HL-60 (cell line): ENCODE results near the gene SHC2.

Experiments used
- CTCF ChIP-seq: IDR thresholded peaks from one replicate; pipeline ENCODE4 v1.5.1; 2011; ENCODE audit warnings: low read length, control low read depth, inconsistent platforms; ENCODE audit not compliant: insufficient read depth
- GABPA ChIP-seq: IDR thresholded peaks from 2 replicates; pipeline ENCODE4 v1.6.1; 2012; ENCODE audit warnings: low read depth
- POLR2AphosphoS5 ChIP-seq: IDR thresholded peaks from 2 replicates; pipeline ENCODE4 v1.6.1; 2012; ENCODE audit warnings: low read depth
- TF ChIP-seq, protein P1 (sequence below): IDR thresholded peaks from 2 replicates; pipeline ENCODE4 v1.6.1; 2012; ENCODE audit warnings: low read depth; ENCODE audit not compliant: insufficient replicate concordance

DNA sequence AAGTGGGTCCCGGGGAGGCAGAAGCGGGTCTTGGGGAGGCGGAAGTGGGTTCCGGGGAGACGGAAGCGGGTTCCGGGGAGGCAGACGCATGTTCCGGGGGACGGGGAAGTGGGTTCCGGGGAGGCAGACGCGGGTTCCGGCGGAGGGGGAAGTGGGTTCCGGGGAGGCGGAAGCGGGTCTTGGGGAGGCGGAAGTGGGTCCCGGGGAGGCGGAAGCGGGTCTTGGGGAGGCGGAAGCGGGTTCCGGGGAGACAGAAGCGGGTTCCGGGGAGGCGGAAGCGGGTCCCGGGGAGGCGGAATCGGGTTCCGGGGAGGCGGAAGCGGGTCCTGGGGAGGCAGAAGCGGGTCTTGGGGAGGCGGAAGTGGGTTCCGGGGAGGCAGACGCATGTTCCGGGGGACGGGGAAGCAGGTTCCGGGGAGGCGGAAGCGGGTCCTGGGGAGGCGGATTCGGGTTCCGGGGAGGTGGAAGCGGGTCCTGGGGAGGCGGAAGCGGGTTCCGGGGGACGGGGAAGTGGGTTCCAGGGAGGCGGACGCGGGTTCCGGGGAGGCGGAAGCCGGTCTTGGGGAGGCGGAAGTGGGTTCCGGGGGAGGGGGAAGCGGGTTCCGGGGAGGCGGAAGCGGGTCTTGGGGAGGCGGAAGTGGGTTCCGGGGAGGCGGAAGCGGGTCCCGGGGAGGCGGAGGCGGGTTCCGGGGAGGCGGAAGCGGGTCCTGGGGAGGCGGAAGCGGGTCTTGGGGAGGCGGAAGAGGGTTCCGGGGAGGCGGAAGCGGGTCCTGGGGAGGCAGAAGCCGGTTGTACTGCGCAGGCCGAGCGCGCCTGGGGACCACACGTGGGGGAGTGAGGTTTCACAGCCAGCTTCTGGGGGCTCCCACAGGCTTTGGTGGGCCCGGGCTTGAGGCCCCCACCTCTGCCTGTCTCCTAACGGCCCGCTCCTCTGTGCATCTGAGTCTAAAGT, 2.5 kb downstream of the SHC2 start:
- TF ChIP-seq POLR2AphosphoS5 (no peak), CTCF (no peak), GABPA (no peak)
- TF ChIP-seq, protein P1, sequence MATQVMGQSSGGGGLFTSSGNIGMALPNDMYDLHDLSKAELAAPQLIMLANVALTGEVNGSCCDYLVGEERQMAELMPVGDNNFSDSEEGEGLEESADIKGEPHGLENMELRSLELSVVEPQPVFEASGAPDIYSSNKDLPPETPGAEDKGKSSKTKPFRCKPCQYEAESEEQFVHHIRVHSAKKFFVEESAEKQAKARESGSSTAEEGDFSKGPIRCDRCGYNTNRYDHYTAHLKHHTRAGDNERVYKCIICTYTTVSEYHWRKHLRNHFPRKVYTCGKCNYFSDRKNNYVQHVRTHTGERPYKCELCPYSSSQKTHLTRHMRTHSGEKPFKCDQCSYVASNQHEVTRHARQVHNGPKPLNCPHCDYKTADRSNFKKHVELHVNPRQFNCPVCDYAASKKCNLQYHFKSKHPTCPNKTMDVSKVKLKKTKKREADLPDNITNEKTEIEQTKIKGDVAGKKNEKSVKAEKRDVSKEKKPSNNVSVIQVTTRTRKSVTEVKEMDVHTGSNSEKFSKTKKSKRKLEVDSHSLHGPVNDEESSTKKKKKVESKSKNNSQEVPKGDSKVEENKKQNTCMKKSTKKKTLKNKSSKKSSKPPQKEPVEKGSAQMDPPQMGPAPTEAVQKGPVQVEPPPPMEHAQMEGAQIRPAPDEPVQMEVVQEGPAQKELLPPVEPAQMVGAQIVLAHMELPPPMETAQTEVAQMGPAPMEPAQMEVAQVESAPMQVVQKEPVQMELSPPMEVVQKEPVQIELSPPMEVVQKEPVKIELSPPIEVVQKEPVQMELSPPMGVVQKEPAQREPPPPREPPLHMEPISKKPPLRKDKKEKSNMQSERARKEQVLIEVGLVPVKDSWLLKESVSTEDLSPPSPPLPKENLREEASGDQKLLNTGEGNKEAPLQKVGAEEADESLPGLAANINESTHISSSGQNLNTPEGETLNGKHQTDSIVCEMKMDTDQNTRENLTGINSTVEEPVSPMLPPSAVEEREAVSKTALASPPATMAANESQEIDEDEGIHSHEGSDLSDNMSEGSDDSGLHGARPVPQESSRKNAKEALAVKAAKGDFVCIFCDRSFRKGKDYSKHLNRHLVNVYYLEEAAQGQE: no peak
